Astrocyte of the hippocampus (primary cell): ENCODE data around the gene TMEM135.
"Not testable (repeated sequence)": the region's sequence is repeated elsewhere in the genome, so short reads cannot be mapped to it uniquely, and the experiment has no call there.

Experiments used
- DNase-seq: peaks from one replicate; pipeline ENCODE4 v3.0.0; 2011; ENCODE audit warnings: low read depth, low spot score

TMEM135 gene

GRCh38 chr11:87256694-87257340 lies 219.1 kb downstream of the TMEM135 start:
- DNase-seq: no peak

GRCh38 chr11:87258171-87258833 lies 220.6 kb downstream of the TMEM135 start:
- DNase-seq: no peak

GRCh38 chr11:87259736-87260135 lies 222.0 kb downstream of the TMEM135 start:
- no peak for DNase-seq

- peak; percentile 34 for DNase-seq
Measured at GRCh38 chr11:87260811-87261210, 223.1 kb downstream of the TMEM135 start.

GRCh38 chr11:87263264-87263838 lies 225.6 kb downstream of the TMEM135 start:
- no peak for DNase-seq

GRCh38 chr11:87263979-87264378 lies 226.2 kb downstream of the TMEM135 start:
- DNase-seq: no peak

- DNase-seq: no peak
Measured at GRCh38 chr11:87265132-87265531, 227.4 kb downstream of the TMEM135 start.

GRCh38 chr11:87265979-87266378 lies 228.2 kb downstream of the TMEM135 start:
- DNase-seq: no peak

- no peak for DNase-seq
Measured at GRCh38 chr11:87266751-87267150, 229.0 kb downstream of the TMEM135 start.

- DNase-seq: not testable (repeated sequence)
Measured at GRCh38 chr11:87271951-87272350, 234.2 kb downstream of the TMEM135 start.

- no peak for DNase-seq
Measured at GRCh38 chr11:87275176-87275575, 237.4 kb downstream of the TMEM135 start.

GRCh38 chr11:87280143-87280542 lies 242.4 kb downstream of the TMEM135 start:
- no peak for DNase-seq

- peak; percentile 22 for DNase-seq
Measured at GRCh38 chr11:87281496-87281895, 243.8 kb downstream of the TMEM135 start.

- no peak for DNase-seq
Measured at GRCh38 chr11:87284306-87284705, 246.6 kb downstream of the TMEM135 start.

GRCh38 chr11:87285674-87286073 lies 247.9 kb downstream of the TMEM135 start:
- not testable (repeated sequence) for DNase-seq

GRCh38 chr11:87286338-87286737 lies 248.6 kb downstream of the TMEM135 start:
- DNase-seq: no peak

- peak; percentile 72 for DNase-seq
Measured at GRCh38 chr11:87290304-87290922, 252.7 kb downstream of the TMEM135 start.

GRCh38 chr11:87292598-87292997 lies 254.9 kb downstream of the TMEM135 start:
- DNase-seq: no peak

GRCh38 chr11:87295237-87295636 lies 257.5 kb downstream of the TMEM135 start:
- DNase-seq: no peak

GRCh38 chr11:87296627-87297026 lies 258.9 kb downstream of the TMEM135 start:
- no peak for DNase-seq

GRCh38 chr11:87298155-87298554 lies 260.4 kb downstream of the TMEM135 start:
- DNase-seq: no peak

- no peak for DNase-seq
Measured at GRCh38 chr11:87299041-87299481, 261.3 kb downstream of the TMEM135 start.
